ENCODE data around the gene ALDH1A3.

ALDH1A3 gene

DNA sequence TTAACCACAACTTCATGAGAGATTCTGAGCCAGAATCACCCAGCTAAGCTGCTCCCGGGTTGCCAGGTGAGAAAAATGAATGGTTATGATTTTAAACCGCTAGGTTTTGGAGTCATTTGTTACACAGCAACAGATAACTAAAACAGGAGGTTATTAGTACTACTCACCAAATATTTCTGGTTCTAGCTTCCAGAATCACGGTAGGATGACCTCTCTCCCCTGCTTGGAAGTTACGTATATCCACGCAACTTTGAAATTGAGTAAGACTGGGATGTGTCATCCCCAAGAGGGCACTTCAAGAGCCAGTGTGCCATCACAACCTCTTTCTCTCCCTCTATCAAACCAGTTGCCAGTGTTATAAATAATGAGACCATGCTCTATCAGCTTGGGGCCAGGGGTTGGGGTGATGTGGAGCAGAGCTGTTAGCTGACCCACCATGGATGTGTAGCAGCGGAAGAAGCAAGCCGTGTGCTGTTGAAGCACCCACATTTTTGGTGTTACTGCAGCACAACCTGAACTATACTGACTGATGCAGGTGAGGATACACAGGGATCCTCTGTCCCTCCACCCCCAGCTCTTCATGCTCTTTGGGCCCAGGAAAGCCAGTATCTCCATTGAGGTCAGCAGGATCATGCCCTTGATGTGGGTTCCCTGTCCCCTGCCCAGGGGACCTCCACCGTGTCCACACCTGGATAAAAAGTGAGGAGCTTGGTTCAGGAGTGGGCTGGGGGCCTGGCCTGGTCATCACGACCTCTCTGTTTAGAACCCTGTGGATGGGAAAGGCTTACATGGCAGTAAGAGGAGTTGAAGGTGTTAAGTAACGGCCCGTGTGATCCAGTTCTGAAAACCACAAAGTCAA, 19.4 kb upstream of the ALDH1A3 start:
- DNase-seq, result no peak

DNA sequence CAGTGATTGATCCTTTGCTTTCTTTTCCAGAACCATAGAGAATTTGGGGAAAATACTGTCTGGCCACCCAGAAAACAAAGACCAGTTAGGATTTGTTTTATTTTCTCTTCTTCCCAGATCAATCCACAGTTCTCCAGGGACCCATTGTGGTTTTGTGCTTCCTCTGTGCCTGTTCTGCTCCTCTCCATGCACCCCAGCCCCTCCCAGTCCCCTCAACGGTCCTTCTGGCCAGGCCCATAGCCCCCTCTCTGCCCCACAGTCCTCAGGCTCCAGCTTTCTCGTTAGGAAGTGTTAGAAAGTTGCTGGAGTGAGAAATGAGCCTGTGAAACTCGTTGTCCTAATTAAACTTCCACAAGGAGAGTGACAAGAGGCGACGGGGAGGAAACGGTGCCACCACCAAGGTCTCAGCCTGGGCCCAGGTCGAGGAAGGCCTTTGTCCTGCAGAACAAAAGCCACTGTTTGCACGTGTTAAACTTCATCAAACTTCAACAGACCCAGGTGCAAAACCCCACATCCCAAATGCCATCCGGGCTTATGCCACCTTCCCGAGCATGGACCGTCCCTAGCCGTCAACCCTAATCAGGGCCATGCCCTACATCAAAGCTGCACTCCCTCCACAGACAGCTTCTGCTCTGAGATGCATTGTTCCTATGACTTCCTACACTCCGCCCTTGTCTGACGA, 18.7 kb upstream of the ALDH1A3 start:
- DNase-seq, result no peak

DNA sequence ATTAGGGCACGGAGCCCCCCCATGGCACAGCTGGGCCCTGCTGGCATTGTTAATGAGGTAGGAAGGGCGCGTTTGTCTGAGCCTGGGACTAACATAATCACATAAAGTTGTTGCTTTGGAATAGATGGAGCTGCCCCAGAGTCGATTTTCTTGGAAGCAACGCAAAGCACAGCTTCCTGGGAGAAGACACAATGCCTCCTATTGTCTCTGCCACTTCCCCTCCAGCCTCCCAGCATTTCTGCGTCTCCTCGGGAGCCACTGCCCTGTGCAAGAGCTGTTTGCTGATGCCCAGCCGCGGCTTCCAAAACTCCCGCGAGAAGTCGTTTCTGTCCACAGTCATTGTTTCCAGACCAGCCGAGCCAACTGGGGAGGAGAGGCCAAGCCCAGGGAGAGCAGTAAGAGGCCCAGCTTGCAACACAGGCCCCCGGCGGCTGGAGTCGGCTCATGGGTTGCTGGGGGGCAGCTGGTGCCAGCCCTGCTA, 18.1 kb upstream of the ALDH1A3 start:
- no peak for DNase-seq

DNA sequence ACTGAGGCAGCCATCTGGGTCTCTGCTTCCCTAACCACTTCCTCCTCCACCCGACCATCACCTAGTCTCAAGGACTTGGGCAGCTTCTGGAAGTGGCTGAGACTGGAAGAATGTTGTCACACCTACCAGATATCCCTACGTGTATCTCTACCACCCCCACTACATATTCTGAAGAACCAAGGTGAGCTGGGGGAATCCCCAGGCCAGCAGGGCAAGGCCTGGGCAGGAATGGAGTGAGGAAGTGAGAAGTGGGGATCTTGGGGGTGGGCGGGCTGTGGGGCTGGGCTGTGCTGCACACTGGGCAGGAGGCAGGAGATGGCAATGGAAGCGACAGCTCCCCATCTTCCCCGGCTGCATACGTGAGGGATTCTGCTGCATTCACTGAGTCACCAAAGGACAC, 17.5 kb upstream of the ALDH1A3 start:
- no peak for DNase-seq

DNA sequence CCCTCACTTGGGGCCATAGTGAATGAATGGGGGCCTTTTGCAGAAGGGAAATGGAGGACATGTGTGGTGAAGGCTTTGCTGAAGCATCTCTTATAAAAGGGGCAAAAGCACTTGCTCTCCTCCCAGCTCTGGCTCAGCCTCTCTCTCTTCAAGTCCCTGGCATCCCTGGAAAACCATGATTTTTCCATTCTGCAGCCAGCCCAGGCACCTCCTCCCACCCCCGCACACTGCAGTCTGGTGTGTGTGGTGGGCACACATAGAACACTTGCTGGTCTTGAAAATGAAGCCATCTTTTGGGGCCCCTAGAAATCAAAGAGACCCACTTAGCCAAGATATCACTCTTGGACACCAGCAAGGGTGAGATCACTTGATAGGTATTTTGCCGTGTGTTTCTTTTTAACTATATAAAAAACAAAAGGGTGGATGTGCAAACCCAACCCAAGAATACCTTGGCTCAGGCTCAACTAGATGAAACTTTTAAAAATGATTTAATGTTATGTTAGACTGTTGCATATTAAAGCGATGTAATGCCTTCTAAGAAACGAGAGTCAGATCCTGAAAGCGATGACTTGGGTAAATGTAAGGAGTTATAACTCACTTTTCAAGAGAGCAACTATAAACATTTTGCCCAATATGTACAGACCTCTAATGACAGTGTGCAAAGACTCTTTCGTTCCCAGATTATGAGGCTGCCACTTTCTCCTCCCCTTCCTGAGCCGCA, 16.4 kb upstream of the ALDH1A3 start:
- DNase-seq, result no peak

DNA sequence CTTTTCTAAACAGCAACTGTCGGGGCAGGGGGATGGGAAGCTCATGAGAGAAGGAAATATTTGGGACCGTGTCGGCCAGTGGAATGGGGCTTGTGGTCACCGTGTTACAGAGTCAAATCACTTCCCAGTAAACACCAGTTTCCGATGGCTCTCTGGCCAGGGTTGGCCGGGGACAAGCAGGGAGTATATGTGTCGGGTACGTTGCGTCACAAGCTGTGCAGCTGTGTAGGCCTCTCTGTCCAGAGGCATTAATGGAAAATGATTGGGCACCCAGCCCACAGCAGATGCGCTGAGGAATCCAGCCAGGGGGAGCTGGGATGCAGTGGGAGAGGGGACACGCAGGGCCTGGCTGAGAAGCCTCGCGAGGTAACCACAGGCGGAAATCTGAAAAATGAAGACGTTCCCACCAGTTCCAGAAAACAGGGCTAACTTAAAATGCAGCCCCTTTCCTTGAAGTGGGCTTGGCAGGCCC, 15.8 kb upstream of the ALDH1A3 start:
- DNase-seq, result no peak

DNA sequence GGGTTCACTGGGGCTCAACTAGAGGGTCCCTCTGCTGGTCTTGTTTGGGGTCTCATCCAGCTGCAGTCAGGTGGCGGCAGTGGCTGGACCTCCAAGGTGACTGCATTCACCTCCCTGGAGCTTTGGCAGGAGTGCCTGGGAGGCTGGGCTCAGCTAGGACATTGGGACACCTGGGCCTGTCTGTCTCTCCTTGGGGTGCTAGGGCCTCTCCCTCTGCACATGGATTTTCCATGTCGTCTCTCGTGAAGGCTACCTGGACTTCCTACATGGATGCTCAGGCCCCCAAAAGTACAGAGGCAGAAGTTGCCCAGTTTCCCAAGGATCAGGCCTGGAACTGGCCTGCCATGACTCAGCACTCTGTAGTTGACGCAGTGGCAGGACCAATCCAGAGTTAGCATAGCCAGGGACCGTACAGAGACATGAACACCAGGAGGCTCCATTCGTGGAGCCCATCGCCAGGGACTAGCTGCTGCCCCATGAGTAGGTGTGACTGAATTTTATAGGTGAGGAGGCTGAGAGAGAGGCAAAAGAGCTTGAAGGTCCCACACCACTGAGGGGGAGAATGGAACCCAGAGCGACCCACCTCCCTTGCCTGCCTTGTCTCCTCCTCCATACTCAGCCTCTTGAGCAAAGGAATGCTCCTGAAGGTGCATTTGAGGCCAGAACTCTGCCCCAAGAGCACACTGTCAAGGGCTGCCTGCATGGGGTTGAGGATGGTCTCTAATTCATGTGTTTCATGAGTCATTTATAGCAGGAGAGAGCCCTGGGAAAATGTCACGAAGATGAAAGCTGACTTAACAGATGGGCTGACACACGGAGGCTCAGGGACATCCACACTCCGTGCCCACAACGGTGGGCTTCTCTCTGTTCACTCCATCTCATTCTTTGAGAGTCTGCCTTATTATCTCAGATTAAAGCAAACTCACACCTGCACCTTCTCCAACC, 13.0 kb upstream of the ALDH1A3 start:
- DNase-seq, result no peak

DNA sequence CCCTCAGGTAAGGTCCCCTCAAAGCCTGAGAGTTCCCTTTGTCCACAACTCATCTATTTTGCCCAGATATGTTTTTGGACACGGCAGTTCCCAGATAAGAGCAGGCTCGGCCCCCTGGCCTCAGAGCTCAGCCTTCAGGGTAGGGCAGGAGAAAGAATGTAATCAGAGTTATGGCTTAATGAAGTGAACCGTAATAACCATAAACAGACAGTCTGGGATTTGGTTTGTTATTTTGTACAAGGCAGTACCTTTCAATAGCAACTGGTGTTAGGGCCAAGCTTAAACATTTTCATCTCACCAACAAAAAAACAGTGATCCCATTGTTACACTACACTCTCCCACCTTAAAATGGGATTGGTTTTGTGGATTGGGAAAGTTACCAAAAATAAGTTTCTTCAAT, 12.2 kb upstream of the ALDH1A3 start:
- no peak for DNase-seq

DNA sequence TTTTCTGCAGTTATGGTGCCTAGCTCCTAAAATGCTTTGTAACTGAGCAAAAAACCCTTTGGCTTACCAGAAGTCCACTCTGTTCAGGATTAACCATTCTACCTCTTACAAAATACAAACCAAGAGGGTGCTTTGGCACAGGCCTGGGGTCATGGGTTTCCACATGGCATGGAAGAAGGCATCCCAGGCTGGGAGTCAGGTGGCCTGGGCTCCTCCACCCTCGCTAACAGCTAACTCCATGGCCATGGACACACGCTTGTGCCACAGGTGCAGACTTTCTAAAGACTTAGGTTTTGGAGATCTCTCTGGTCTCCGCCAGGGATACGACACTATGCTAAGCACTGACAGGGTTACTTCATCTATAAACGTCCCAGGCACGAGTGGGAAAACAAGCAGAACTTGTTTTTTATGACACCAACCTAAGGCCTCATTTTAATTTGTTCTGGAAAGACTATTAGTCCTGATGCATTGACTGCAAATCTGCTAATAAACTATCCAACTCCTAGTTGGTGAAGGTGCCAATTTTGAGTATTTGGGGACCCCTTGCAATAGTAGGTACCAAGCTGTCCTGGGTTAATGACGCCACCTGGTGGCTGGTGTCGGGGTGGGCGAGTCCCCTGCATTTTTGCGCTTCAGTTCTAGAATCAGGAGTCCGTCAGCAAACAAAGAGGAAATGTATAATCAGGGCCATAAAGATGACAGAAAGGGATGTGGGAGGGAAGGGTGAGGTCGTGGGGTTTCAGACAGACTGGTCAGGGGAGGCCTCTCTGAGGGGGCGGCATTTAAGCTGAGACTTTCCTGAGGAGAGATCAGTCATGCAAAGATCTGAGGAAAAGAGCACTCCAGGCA, 10.3 kb upstream of the ALDH1A3 start:
- DNase-seq, result no peak

DNA sequence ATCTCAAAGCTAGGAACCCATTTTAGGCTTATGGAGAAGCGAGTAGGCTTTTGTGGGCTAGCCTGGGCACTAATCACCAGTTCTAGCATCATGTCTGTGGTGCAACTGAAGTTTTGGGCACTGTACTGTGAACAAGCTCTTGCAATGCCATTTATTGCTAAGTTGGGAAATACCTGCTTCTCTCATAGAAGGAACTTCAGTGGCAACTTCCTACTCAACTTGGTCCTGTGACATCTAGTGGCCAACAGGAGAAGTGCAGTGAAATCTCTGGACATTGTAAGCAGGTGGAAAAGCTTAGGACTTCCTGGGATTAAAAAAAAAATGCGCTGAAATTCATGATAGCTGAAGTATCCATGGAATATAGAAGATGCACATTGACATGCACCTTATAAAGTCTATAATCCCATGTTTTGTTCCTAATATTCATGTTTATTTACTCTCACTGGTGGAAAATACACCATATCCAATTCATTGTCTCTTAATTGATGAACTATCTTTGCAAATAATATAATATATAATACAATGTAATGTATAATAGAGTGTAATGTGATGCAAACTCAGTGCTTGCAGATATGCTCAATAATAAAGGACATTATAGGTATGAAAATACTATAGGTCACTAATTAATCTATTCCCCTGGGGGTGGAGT, 6.5 kb upstream of the ALDH1A3 start:
- peak; percentile 48 to 73 for DNase-seq

DNA sequence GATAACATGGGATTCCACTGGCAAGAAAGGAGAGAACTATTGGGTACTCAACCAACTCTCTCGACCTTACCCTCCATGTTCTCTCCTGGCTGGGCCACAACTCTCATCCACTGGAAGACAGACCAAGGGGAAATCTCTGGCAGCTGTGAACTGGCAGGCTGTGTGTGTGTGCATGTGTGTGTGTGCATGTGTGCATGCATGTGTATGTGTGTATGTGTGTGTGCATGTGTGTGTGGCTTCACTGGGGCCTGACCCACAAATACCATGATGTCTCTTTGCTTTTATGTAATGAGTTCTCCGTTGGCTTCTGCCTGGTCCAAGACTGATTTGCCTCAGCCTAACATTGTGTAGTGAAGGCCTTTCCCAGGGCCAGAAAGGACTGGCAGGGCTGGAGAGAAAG, 4.1 kb upstream of the ALDH1A3 start:
- DNase-seq, result no peak

DNA sequence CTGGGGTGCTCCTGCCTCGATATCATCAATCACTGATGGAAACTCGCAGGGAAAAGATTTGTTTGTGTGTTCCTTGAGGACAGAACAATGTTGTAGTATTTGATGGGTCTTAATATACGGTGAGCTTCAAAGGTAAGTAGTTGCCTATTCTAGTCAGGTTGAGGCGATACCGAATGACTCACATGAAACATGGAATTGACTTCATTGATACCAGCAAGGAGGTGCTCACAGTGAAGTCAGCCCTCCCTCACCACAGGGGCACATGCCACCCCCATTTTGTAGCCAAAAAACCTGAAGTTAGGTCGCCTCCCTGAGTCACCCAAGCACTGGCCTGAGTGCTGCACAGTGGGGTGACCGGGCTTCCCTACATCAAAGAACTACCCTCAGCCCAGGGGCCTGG, 3.7 kb upstream of the ALDH1A3 start:
- no peak for DNase-seq

DNA sequence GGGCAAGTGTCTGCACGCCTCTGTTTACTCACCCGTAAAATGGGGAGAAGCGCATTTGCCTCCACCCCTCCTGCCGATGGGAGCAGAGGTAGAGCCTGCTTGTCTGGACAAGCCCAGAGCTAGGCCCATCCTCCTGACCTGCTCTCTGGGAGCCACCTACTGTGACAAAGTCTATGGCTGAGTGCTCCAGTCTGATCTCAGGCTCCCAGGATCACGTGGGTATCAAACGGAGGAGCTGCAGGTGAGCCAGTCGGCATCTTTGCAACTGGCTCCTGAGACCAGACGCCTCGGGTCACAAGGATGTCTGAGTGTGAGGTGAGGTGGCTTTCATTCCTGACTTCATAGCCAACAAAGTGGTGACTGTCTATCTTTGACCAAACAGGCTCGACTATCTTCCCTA, 2.1 kb upstream of the ALDH1A3 start:
- DNase-seq, result no peak

DNA sequence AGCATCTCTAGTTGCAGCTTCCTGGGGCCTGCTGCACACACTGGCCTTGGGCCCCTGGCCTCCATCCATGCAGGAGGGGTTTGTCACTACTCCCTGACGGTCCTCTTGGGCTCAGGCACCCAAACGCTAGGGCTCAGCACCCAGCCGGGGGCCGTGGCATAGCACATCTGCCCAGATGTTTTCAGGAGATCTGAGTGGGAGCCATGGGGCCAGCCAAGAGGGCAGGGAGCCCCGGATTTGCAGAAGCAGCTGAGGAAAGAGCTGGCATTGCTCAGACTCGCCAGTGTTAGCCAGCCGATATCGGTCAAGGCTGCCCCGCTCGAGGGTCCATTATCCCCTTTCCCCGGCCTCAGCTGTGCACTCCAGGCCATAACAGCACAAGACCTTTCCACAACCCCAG, 1.5 kb upstream of the ALDH1A3 start:
- DNase-seq, result no peak

DNA sequence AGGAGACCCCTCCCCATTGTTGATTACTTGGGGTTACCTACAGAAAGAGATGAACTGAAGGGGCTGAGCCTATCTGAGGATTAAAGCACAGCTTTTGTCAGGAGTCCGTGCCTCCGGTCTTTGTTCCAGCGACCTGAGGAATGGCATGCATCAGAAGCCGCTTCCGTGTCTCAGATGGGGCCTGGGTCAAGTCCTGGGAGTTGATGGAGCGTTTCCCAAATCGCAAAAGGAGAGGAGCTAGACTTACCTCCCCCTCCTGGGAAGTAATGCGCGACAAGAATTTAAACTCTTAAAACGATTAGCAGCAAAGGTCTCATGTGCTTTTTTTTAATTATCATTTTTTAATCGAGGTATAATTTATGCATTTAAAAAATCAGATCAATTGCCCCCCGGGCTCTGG, 983 bp upstream of the ALDH1A3 start:
- DNase-seq, result no peak

DNA sequence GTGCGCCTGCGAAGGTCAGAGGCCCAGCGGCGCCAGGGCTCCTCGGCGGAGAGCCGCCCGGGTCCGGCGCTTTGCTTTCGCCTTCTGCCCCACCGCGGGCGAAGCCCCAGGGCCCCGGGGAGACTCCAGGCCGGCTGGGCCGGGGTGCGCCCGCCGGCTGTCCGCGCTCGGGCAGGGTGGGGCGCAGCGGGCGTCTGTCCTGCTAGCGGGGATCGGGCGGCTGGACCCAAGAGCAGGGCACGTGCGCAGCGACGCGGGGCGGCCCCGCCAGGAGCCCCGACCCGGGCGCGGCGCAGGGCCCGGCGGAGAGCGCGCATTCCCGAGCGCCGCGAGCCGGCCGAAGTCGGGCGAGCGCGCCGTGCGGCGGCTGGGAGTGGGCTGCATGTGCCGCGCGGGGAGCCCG, 569 bp upstream of the ALDH1A3 start:
- no peak for DNase-seq

DNA sequence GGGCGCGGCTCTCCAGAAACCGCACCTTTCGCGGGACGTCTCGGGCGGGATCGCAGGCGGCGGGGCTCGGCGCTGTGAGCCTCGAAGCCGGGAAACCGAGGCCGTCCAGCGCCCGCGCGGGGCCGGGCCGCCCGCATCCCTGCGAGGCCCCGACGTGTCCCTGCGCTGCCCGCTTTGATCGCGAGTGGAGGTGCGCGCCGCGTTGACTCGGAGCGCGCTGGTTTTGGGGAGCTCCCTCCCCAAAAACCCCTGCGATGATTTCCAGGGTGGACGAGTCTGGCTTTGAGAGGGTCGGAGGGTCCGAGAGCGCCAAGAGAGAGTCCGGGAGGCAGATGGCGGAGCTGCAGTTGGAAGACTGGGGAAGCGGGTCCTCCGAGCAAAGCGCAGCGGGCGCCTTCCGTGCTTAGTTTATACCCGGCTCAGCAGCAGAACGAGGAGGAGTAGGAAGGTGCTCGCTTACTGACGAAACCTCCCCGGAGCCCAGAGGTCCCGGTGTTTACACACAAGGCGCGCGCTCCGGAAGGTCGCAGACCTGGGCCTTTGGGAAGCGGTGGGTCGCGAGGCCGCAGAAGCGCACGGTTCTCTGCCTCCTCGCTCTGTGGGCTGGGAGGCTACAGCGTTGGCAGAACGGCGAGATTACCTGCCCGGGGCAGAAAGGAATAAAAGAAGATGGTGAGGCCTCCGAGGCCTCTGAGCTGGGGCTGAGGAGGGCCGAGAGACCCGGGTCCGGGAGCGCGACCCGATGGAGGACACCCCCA, 687 bp downstream of the ALDH1A3 start:
- no peak for DNase-seq

DNA sequence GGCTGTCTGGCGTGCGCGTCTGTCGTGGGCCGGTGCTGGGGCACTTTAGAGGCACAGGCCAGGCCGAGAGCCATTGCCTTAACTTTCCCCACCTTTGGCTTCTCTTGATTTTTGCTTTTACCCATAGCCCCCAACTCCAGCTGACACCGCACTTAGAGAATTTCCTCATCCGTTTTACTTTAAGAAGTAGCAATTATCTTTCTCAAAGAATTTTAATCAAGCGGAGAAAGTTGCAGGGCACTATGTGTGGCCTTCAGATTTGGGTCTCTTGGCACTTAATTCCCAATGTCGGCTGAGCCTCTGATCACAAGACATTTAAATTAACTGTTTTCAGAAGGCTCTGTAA, 1.2 kb downstream of the ALDH1A3 start:
- no peak for DNase-seq

DNA sequence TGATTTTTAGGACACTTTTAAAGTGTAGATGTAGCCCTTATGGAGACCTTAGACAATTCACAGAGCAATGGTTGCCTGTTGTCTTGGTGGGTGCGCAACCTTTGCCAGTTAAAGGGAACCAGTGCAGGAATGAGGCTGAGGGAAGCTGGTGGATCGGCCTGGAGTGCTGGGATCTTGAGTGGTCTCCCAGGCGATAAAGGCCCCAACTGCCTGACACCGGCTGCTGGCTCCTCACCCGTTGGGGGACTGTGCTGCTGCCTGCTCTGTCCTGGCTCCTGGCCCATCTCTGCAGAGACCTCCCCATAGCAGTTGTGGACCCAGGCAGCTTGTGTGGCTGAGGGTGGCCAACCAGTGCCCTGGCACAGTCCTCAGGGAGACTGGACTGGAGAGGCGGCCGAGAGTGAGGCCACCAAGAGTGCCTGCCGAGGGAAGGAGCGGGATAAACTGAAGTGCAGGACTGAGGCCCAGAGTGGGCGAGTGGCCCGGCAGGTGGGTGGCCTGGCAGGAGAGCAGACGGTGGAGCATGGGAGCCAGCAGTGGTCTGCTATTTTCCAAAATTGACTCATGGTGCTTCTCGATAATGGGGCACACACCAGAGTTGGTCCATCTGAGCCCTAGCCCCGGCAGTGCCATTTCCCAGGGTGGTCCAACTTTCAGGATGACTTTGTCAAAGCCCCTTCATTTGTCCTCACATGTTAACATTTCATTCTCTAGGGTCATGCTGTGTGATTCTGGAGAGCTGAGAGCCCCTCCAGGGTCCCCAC, 2.1 kb downstream of the ALDH1A3 start:
- no peak for DNase-seq

All from SHP77 (cell line).